Uterus (tissue), 2 donors: ENCODE measurements around the gene RNF214.

Source experiments
- CTCF ChIP-seq, 4 experiments: fragments of 200-600 bp in 2 of 4; fragments of 450-650 bp in 2 of 4; sonication (generic) in 2 of 4; IDR thresholded peaks; one replicate each; pipeline ENCODE4 v1.5.1; 2016 to 2019; ENCODE audit warnings: antibody characterized with exemption in 4 of 4, mild to moderate bottlenecking in 2 of 4, moderate library complexity in 1 of 4
- POLR2A ChIP-seq, 2 donors: fragments of 450-650 bp; IDR thresholded peaks; one replicate each; pipeline ENCODE4 v1.6.1; 2016; ENCODE audit warnings: antibody characterized with exemption in 2 of 2, mild to moderate bottlenecking in 1 of 2, moderate library complexity in 1 of 2

DNA sequence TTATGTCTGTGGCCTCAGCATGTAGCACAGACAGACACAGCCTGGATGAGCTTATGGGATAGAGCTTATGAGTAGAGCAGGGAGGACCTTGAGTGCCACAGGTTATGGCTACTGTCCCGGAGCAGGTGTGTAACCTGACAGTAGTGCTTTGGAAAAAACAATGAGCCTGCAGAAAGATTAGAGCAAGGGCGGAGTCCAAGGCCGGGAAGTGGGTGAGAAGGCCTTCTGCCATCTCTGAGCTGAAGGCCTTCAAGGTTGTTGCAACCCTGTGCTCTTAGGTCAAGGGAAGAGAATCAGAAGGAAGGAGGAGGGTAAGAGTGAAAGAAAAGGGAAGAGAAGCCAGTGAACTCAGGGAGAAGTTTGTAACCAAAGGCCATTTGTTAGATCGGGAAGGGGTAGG lies 37.2 kb upstream of the RNF214 start:
- TF ChIP-seq POLR2A (IDR thresholded peaks at IDR 0.05) (no peak), CTCF (IDR thresholded peaks at IDR 0.05) (no peak)
